Dedifferentiated amniotic fluid mesenchymal stem cell (primary cell): Measurements from ENCODE around the gene TAS2R46.
"Not testable (repeated sequence)": the region's sequence is repeated elsewhere in the genome, so short reads cannot be mapped to it uniquely, and the experiment has no call there.

Experiments
- DNase-seq: peaks from one replicate; pipeline ENCODE4 v3.0.0-alpha.2; 2016; ENCODE audit errors: extremely low spot score

The TAS2R46 gene, protein sequence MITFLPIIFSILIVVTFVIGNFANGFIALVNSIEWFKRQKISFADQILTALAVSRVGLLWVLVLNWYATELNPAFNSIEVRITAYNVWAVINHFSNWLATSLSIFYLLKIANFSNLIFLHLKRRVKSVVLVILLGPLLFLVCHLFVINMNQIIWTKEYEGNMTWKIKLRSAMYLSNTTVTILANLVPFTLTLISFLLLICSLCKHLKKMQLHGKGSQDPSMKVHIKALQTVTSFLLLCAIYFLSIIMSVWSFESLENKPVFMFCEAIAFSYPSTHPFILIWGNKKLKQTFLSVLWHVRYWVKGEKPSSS

DNA sequence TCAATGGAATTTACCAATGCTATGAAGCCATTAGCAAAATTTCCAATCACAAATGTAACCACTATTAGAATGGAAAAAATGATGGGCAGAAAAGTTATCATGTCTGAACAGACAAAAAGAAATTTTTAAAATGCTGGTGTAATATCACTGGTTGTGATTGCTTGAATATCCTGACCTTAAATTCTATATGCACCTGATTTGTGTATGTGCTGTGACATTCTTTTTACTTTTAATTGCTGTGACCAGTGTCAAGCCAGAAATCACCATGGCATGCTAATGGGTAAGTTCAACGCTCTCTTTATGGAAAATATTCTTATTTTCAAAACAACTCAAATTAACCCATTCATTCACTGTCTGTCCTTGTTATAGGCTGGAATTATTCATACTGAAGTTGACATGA lies at the start of gene TAS2R46:
Gene TAS2R46, minus strand, starts transcription at position 101 of the 400 bp plus-strand sequence. Its CDS starts 0 bp downstream, at position 101.
- DNase-seq: not testable (repeated sequence)

DNA sequence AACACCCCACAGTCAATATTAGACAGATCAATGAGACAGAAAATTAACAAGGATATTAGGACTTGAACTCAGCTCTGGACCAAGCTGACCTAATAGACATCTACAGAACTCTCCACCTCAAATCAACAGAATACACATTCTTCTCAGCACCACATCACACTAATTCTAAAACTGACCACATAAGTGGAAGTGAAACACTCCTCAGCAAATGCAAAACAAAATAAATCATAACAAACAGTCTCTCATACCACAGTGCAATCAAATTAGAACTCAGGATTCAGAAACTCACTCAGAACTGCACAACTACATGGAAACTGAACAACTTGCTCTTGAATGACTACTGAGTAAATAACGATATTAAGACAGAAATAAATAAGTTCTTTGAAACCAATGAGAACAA lies 49.1 kb upstream of the TAS2R46 start:
- DNase-seq: not testable (repeated sequence)

DNA sequence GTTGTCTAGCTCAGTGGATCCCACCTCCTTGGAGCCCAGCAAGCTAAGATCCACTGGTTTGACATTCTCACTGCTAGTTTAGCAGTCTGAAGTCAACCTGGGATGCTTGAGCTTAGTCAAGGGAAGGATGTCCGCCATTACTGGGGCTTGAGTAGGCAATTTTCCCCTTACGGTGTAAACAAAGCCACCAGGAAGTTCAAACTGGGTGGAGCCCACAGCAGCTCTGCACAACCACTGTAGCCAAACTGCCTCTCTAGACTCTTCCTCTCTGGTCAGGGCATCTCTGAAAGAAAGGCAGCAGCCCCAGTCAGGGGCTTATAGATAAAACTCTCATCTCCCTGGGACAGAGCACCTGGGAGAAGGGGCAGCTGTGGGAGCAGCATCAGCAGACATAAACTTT lies 46.8 kb upstream of the TAS2R46 start:
- no peak for DNase-seq

DNA sequence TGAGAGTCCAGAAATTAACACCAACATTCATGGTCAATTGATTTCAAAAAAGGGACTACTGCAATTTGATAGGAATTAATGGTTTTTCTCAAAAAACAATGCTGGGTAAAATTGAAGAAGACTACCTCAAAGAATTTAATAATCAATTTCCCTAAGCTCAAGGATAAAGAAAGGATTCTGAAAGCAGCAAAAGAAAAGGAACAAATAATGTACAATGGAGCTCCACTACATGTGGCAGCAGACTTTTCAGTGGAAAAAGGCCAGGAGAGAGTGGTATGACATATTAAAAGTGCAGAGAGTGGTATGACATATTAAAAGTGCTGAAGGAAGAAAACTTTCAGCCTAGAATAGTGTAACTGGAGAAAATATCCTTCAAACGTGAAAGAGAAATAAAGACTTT lies 45.6 kb upstream of the TAS2R46 start:
- peak; percentile 11 for DNase-seq

DNA sequence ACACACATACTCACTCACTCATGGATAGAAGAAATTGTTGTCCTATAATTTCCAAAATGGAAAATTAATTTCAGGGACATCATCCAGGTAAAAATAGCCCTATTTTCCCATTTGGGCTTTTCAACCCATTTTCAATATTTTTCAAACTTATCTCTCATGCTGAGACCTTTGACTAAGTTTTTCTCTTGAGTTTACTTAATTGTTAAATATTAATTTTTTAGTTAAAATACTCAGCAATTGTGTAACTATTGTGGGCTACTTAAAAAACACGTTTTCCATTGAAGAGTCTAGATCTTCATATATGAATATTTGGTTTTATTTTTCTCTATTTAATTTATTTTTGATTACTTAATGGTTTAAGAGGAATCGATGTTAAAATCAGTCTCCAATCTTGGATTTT lies 44.2 kb upstream of the TAS2R46 start:
- DNase-seq: peak; percentile 9

DNA sequence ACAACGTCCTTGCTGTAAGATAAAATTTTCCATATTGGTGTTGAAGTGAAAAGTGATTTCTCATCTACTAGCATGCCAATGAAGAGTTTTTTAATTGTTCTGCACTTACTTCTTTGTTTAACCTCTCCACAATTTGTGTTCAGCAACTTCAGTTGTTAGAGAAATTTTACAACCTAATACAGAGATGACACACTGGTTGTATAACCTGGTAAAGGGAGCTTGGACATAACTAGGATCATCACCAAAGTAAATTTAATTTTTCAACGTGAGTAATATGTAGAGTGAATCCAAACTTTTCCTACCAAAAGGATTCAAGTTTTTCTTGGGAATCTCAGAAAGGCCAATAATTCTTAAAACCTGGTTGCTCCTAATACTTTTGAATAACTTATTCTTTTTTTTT lies 43.5 kb upstream of the TAS2R46 start:
- no peak for DNase-seq

DNA sequence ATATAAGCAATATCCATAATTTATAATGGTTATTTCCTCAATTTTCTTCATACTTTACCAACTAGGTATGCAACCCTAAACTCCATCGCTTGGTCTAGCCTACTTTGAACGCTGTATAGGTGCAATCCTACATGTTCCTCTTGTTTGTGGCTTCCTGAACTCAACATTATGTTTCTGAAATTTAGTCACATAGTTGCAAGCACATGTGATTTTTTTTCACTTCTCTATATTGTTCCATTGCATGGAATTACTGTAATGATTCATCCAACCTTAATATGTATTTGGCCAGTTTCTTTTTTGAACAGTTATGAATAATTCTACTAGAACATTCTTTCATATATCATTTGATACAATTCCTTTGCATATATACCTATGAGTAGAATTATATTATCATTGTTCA lies 32.8 kb upstream of the TAS2R46 start:
- DNase-seq: not testable (repeated sequence)

DNA sequence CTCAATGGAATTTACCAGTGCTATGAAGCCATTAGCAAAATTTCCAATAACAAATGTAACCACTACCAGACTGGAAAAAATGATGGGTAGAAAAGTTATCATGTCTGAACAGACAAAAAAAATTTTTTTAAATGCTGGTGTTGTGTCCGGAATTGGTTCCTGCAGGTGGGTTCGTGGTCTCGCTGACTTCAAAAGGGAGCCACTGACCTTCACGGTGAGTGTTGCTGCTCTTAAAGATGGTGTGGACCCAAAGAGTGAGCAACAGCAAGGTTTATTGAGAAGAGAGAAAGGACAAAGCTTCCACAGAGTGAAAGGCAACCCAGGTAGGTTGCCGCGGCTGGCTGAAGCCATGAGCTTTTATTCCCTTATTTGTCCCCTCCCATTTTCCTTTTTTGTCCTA lies 30.0 kb upstream of the TAS2R46 start, which contains the start of gene TAS2R43:
Gene TAS2R43, minus strand, starts transcription at position 186 of the 400 bp plus-strand sequence. Its CDS starts 84 bp downstream, at position 102.
- DNase-seq: no peak

DNA sequence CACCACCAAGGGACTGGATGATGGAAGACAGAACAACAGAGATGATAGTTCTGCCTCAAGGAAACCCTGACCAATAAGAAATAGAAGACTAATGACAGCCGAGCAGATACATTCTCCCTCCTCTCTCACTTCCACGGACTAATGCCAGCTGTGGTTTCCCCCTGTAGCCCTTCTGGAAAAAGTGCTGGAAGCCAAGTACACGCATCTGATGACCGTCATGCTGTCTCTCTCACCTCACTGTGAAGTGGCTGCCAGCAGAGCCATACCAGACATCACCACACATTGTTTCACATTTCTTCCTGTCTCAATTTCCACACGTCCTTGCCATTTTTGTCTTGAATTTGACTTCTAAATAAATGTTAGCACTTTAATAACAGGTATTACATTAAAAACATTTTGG lies 27.2 kb upstream of the TAS2R46 start:
- no peak for DNase-seq

DNA sequence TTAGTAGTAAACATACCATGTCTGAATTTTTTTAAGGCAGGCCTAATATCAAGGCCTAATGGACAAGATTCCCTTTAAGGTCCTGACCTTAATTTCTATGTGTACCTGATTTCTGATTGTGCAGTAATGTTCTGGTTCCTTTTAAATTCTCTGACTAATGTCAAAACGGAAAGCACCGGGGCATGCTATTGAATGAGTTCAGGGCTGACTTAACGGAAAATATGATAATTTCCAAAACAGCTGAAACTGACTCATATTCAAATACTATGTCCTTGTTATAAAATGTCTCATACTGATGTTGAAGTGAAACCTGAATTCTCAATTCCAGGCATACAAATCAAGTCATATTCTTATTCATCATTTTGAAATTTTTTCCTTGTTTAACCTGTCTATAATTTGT lies 23.3 kb upstream of the TAS2R46 start:
- no peak for DNase-seq

DNA sequence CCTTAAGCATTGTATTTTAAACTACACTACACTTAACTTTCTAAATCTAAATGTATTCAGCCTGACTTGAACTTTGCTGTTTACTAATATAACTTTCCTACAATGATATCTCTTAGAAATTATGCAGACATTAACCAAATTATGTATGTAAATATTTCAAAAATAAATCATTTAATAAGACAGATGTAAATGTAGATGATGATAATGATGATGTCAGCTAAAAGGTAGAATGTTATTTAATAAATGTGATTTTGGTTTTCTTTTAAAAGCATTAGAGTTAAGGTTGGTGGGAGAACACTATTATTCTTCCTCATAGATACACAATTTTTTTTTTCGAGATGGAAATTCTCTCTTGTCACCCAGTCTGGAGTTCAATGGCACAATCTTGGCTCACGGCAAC lies 19.9 kb upstream of the TAS2R46 start:
- no peak for DNase-seq

DNA sequence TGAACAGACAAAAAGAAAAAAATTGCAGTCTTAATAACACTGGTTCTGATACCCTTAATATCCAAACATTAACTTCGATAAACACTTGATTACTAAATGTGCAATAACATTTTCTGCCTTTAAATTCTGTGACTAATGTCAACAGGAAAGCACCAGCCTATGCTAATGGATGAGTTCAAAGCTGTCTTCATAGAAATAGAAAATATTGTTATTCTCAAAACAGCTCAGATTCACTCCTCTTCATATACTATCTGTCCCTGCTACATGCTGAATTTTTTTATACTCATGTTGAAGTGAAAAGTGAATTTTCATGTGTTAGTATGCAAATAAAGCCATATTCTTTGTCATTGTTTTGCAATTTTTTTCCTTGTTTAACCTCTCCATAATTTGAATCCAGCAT lies 16.2 kb upstream of the TAS2R46 start:
- DNase-seq: no peak

DNA sequence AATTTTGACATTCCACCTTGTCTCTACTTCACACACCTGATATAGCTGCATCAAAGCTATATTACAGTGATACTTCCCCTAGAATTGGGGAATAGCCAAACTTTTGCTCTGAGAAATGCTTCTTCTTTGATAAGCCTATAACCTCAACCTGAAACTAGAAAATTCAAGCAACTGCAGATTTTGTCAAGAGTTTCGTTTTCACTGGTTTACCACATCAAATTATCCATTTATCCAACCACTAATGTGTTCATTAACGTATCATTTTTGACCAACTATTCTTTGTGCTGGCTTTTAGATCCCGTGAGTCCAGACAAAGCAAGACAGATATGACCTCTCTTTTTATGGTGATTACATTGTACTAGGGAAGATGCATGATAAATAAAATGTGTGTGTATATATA lies 13.5 kb upstream of the TAS2R46 start:
- no peak for DNase-seq

DNA sequence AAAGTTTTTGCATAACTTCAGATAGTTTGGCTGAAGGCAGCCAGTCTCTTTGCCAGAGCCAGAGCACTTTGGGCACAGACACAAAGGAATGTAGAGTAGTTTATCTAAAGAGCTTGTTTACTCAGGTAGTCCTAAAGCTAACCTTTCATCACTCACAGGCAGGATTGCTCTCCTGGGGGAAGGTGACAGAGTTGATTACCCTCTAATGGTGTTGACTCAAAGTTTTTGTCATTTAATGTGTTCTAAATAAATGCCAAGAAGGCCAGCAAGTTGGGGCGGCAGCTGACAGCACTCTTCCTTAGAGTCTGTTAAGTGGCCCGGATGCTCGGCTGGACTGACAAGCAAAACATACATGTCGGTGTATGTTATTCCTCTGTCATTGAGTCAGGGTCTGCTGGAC lies 9.3 kb upstream of the TAS2R46 start:
- no peak for DNase-seq

DNA sequence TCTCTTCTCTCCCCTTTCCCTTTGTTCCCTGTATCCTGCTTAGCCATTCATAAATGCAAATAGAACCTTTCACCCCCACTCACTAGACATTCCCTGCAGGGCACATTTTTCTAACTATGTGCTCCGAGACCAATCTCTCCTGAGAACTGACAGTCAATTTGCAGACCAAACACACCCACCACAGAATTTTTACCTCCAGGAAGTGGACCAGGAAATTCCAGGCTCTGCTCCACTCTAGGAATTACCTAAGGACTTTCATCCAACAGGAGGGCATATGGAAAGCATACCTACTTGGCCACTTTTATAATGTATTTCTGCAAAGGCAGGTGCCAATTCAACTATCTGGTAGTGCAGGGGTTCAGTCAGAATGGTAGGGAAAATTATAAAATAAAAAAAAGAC lies 8.9 kb upstream of the TAS2R46 start:
- no peak for DNase-seq

DNA sequence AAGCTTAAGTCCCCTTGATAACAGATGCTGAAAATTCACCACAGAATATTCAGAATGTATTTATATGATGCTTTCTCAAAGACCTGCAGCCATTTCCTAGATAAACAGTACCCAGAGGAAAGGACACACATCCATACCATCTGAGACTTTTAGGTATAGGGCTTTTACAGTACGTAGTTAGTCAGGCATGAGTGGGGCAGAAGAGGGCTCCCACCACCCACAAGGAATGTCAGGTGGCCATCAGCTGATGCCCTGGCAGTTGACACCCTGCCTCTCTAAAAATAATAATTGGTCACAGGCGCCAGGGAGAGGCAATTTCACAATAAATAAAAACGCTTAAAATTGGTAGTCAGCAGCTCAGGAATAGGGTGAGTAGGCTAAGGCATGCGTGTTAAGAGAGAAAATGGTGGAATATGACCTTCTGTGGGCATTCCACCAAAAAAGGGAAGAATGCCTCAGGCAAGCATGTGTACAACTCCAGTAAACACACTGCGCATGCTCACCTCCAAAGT lies 7.8 kb upstream of the TAS2R46 start:
- DNase-seq: no peak

DNA sequence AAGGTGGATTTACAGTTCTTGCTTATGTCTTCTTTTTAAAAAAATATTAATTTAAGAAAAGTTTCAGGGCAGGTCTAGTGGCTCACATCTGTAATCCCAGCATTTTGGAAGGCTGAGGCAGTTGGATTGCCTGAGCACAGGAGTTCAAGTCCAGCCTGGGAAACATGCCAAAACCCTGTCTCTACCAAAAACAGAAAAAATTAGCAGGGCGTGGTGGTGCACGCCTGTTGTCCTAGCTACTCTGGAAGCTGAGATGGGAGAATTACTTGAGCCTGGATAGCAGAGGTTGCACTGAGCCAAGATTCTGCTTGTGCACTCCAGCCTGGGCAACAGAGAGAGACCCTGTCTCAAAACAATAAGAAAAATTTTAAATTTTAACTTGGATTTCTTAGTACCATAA lies 5.4 kb upstream of the TAS2R46 start:
- no peak for DNase-seq

DNA sequence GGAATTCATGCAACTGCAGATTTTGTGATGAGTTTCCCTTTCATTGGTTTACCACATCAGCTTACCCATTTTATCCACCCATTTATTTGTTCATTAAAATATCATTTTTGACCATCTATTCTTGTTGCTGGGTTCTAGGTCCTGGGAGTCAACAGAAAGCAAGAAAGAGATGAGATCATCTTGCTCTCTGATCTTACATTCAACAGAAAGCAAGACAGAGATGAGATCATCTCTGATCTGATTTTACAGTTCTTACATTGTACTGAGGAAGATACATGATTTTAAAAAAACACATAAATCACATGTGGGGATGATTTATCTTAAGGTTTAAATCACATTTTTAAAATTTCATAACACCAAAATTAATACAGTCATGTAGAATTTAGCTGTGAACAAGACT lies 2.3 kb downstream of the TAS2R46 start:
- no peak for DNase-seq

DNA sequence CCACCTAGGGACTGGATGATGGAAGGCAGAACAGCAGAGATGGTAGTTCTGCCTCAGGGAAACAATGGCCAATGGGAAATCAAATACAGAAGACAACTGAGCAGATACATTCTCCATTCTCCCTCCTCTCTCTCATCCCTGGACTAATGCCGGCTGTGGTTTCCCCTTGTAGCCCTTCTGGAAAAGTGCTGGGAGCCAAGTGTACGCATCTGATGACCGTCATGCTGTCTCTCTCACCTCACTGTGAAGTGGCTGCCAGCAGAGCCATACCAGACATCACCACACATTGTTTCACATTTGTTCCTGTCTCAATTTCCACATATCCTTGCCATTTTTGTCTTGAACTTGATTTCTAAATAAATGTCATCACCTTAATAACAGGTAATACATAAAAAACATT lies 3.1 kb downstream of the TAS2R46 start:
- no peak for DNase-seq

DNA sequence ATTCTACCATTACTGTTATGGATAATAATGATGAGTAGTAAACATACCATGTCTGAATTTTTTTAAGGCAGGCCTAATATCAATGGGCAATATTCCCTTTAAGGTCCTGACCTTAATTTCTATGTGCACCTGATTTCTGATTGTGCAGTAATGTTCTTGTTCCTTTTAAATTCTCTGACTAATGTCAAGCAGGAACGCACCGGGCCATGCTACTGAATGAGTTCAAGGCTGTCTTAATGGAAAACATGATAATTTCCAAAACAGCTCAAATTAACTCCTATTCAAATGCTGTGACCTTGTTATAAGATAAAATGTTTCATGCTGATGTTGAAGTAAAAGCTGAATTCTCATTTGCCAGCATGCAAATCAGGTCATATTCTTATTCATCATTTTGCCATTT lies 6.8 kb downstream of the TAS2R46 start:
- DNase-seq: no peak

DNA sequence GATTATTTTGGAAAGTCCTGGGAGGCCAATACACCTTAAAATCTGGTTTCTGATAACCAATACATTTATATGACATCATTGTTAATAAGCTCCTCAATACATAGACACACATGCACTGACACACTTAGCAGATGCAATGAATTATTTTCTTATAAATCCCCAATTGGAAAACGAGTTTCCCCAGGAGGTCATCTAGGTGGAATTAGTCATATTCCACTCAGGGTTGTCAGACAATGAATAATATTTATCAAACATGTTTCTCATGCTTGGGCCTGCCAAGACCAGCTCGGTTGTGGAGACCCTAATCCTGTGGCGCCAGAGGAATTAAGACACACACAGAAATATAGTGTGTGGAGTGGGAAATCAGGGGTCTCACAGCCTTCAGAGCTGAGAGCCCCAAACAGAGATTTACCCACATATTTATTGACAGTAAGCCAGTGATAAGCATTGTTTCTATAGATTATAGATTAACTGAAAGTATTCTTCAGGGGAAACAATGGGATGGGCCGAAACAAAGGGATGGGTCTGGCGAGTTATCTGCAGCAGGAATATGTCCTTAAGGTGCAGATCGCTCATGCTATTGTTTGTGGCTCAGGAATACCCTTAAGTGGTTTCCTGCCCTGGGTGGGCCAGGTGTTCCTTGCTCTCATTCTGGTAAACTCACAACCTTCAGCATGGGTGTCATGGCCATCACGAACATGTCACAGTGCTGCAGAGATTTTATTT lies 12.1 kb downstream of the TAS2R46 start:
- not testable (repeated sequence) for DNase-seq

DNA sequence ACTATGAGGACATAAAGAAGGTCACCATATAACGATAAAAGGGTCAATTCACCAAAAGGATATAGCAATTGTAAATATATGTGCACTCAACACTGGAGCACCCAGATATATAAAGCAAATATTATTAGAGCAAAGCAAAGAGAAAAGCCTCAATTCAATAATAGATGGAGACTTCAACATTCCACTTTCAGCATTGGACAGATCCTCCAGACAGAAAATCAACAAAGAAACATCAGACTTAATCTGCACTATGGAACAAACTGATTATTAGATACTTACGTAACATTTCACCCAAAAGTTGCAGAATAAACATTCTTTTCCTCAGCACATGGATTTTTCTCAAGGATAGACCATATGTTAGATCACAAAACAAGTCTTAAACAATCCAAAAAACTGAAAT lies 20.7 kb downstream of the TAS2R46 start:
- DNase-seq: not testable (repeated sequence)

DNA sequence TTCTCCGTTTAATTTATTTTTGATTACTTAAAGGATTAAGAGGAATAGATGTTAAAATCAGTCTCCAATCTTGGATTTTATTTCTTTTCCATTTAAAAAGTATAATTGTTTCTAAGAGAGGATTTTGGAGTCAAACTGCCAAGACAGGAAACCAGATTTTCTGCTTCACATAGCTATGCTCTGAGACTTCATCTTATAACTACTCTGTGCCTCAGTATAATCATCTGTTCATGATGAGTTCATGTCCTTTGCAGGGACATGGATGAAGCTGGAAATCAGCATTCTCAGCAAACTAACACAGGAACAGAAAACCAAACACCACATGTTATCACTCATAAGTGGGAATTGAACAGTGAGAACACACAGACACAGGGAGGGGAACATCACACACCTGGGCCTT lies 21.9 kb downstream of the TAS2R46 start:
- no peak for DNase-seq
